ENCODE data around the gene ITGAE.

The ITGAE gene

DNA sequence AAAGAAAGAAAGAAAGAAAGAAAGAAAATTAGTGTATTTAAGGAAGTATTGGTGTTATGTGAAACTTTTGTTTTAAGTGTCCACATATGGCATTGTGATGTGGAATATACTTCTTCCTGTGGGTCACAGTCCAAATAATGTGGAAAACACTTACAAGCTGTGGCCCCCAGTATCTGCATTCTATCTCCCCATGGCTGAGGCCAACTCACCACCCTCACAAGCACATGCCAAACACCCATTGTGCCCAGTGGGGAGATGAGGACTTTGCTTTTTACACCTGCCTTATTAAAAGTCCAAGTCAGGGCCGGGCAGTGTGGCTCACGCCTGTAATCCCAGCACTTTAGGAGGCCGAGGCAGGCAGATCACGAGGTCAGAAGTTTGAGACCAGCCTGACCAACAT lies 101.0 kb downstream of the ITGAE start:
- Histone ChIP-seq H3K36me3 (ENCODE audit: insufficient read depth) (no peaks in the 10 kb centered on the region), H3K9ac (no peak overlapping the region), H3K4me3 (IDR thresholded peaks at IDR 0.05; ENCODE audit: insufficient read depth, low read depth, low read length) (no peak overlapping the region), H2AFZ (ENCODE audit: low read depth) (no peak overlapping the region), H4K20me1 (ENCODE audit: insufficient read depth) (no peaks in the 10 kb centered on the region), H3K4me2 (no peak overlapping the region), H3K27me3 (ENCODE audit: insufficient read depth, low read depth) (no peaks in the 10 kb centered on the region), H3K4me1 (ENCODE audit: low read depth, poor library complexity, severe bottlenecking) (no peaks in the 10 kb centered on the region), H3K27ac (no peak overlapping the region), H3K79me2 (ENCODE audit: insufficient read depth, low read depth) (no peaks in the 10 kb centered on the region)
- TF ChIP-seq CTCF (conservative IDR thresholded peaks at IDR 0.05; ENCODE audit: low read depth, low read length): no peak

- no peaks in the 10 kb centered on the region; the same call in 1 of the 2 replicates for H3K79me2 ChIP-seq (ENCODE audit: insufficient read depth, low read depth)
- H3K27me3 ChIP-seq (ENCODE audit: insufficient read depth, low read depth): no peaks in the 10 kb centered on the region
- no peak overlapping the region for H3K27ac ChIP-seq
- peaks cover 11% of the 10 kb centered on the region for H3K4me1 ChIP-seq (ENCODE audit: low read depth, poor library complexity, severe bottlenecking)
- no peak overlapping the region for H2AFZ ChIP-seq (ENCODE audit: low read depth)
- H3K9ac ChIP-seq: no peak overlapping the region
- H3K4me3 ChIP-seq (IDR thresholded peaks at IDR 0.05; ENCODE audit: insufficient read depth, low read depth, low read length): no peak overlapping the region
- no peaks in the 10 kb centered on the region for H3K36me3 ChIP-seq (ENCODE audit: insufficient read depth)
- no peak for TF ChIP-seq CTCF (conservative IDR thresholded peaks at IDR 0.05; ENCODE audit: low read depth, low read length)
- no peaks in the 10 kb centered on the region for H4K20me1 ChIP-seq (ENCODE audit: insufficient read depth)
- H3K4me2 ChIP-seq: no peak overlapping the region
These were observed 102.8 kb downstream of the ITGAE start for GRCh38 chr17:3698139-3698538.

- Histone ChIP-seq H2AFZ (ENCODE audit: low read depth) (no peak overlapping the region), H3K27me3 (ENCODE audit: insufficient read depth, low read depth) (no peaks in the 10 kb centered on the region), H4K20me1 (ENCODE audit: insufficient read depth) (no peaks in the 10 kb centered on the region), H3K27ac (no peak overlapping the region), H3K4me3 (IDR thresholded peaks at IDR 0.05; ENCODE audit: insufficient read depth, low read depth, low read length) (no peak overlapping the region), H3K9ac (no peak overlapping the region), H3K79me2 (ENCODE audit: insufficient read depth, low read depth) (no peaks in the 10 kb centered on the region; the same call in 1 of the 2 replicates), H3K36me3 (ENCODE audit: insufficient read depth) (no peaks in the 10 kb centered on the region), H3K4me2 (no peak overlapping the region), H3K4me1 (ENCODE audit: low read depth, poor library complexity, severe bottlenecking) (peaks cover 12% of the 10 kb centered on the region)
- TF ChIP-seq CTCF (conservative IDR thresholded peaks at IDR 0.05; ENCODE audit: low read depth, low read length): no peak
These were observed 103.9 kb downstream of the ITGAE start for GRCh38 chr17:3697103-3697476.

DNA sequence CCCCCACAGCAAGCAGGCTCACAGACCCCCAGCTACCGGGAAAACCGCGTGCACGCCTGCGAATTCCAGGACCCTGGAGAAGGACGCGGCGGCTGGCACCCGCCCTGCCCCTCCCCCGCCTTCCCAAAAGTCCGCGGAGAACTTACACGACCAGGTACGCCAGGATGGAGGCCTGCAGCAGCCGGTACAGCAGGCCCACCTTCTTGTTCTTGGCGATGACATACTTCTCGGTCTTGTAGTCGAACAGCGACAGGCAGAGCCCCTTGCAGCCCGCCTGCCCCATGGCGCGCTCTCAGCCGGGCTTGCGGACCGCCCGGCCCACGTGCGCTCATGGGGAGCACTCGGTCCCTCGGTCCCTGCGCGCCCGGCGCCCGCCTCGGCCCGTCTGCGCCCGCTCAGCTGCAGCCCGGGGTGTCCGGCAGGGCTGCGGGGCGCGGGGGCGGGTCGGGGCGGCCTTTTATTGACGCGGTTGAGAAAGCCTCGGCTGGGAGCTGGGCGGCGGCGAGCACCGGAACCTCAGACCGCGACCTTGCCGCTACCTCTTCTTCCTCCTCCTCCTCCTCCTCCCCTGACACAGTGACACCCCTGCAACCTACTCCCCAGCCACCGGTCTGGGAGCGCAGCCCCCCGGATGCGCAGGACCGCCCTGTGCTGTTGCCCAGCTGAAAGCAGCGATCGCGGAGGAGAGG lies 105.1 kb downstream of the ITGAE start, which contains the start of gene P2RX5:
Gene P2RX5, minus strand, starts transcription at position 433 of the 689 bp plus-strand sequence. Its CDS starts 150 bp downstream, at position 283.
- H2AFZ ChIP-seq (ENCODE audit: low read depth): peak within 1 kb of the TSS; percentile 54
- H3K4me2 ChIP-seq: peak within 1 kb of the TSS; percentile 57
- no peaks in the 10 kb centered on the region for H3K27me3 ChIP-seq (ENCODE audit: insufficient read depth, low read depth)
- H3K4me3 ChIP-seq (IDR thresholded peaks at IDR 0.05; ENCODE audit: insufficient read depth, low read depth, low read length): no peak within 1 kb of the TSS
- H4K20me1 ChIP-seq (ENCODE audit: insufficient read depth): no peaks in the 10 kb centered on the region
- TF ChIP-seq CTCF (conservative IDR thresholded peaks at IDR 0.05; ENCODE audit: low read depth, low read length): no peak
- 0 out of 2 replicates have a peak within 1 kb of the TSS, but pooled peaks have one; percentile 24 for H3K27ac ChIP-seq
- peaks cover 12% of the 10 kb centered on the region for H3K4me1 ChIP-seq (ENCODE audit: low read depth, poor library complexity, severe bottlenecking)
- no peaks in the 10 kb centered on the region for H3K36me3 ChIP-seq (ENCODE audit: insufficient read depth)
- H3K9ac ChIP-seq: peak within 1 kb of the TSS; percentile 67
- no peaks in the 10 kb centered on the region; the same call in 1 of the 2 replicates for H3K79me2 ChIP-seq (ENCODE audit: insufficient read depth, low read depth)
